Spleen (tissue), 7 donors: Measurements from ENCODE around the gene SRGAP1.

Source experiments
- POLR2A ChIP-seq, 3 donors: fragments of 450-650 bp; IDR thresholded peaks; one replicate each; pipeline ENCODE4 v1.5.1; 2017; ENCODE audit warnings: antibody characterized with exemption in 3 of 3, mild to moderate bottlenecking in 1 of 3
- POLR2AphosphoS5 ChIP-seq, 3 donors: sonication (generic); formaldehyde crosslinking; IDR thresholded peaks; one replicate each; pipeline ENCODE4 v1.5.1; 2017; ENCODE audit warnings: antibody characterized with exemption in 3 of 3
- TF ChIP-seq, protein P1 (sequence below), 11 experiments: fragments of 200-600 bp in 7 of 11; fragments of 450-650 bp in 4 of 11; sonication (generic) in 4 of 11; IDR thresholded peaks in 8 of 11; conservative IDR thresholded peaks in 3 of 11; 1 replicate in 7 of 11; 2 replicates in 4 of 11; pipeline versions ENCODE4 v1.4.0 to v1.8.0; 2016 to 2021; ENCODE audit warnings: antibody characterized with exemption in 11 of 11, inconsistent platforms in 4 of 11, mild to moderate bottlenecking in 1 of 11
- donor health status: DM: no; HTN: no; CAD: no; lungs with moderate emphysema.
- donor health status: DM: no; HTN: no; CAD: no.
- donor health status: DM: no; HTN: no; CAD: no.

- TF ChIP-seq POLR2A (IDR thresholded peaks at IDR 0.05) (no peak), POLR2AphosphoS5 (IDR thresholded peaks at IDR 0.05) (no peak)
- TF ChIP-seq, protein P1, sequence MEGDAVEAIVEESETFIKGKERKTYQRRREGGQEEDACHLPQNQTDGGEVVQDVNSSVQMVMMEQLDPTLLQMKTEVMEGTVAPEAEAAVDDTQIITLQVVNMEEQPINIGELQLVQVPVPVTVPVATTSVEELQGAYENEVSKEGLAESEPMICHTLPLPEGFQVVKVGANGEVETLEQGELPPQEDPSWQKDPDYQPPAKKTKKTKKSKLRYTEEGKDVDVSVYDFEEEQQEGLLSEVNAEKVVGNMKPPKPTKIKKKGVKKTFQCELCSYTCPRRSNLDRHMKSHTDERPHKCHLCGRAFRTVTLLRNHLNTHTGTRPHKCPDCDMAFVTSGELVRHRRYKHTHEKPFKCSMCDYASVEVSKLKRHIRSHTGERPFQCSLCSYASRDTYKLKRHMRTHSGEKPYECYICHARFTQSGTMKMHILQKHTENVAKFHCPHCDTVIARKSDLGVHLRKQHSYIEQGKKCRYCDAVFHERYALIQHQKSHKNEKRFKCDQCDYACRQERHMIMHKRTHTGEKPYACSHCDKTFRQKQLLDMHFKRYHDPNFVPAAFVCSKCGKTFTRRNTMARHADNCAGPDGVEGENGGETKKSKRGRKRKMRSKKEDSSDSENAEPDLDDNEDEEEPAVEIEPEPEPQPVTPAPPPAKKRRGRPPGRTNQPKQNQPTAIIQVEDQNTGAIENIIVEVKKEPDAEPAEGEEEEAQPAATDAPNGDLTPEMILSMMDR (IDR thresholded peaks at IDR 0.05 in 8 of 11, conservative IDR thresholded peaks at IDR 0.05 in 3 of 11), result peak in 1 of 11 experiments; percentile 13
Observed at GRCh38 chr12:63912651-63913050, 68.2 kb downstream of the SRGAP1 start.
